ENCODE measurements around the gene ZNF730.
"Not testable (repeated sequence)": the region's sequence is repeated elsewhere in the genome, so short reads cannot be mapped to it uniquely, and the experiment has no call there.

Gene ZNF730

GRCh38 chr19:23116802-23117571 lies at the start of gene ZNF730:
Gene ZNF730, plus strand, starts transcription at chr19:23117025. Its CDS starts 149 bp downstream, at chr19:23117174.
- peak; percentile 98 for DNase-seq

GRCh38 chr19:23070353-23071146 lies 46.3 kb upstream of the ZNF730 start:
- no peak for DNase-seq

- no peak for DNase-seq
These were observed 45.7 kb upstream of the ZNF730 start for GRCh38 chr19:23071147-23071511.

GRCh38 chr19:23075031-23075733 lies 41.6 kb upstream of the ZNF730 start:
- peak; percentile 94 for DNase-seq

GRCh38 chr19:23077776-23078175 lies 39.0 kb upstream of the ZNF730 start:
- not testable (repeated sequence) for DNase-seq

- no peak for DNase-seq
These were observed 23.0 kb upstream of the ZNF730 start for GRCh38 chr19:23093832-23094231.

- no peak for DNase-seq
These were observed 21.4 kb upstream of the ZNF730 start for GRCh38 chr19:23095418-23095817.

GRCh38 chr19:23098286-23098685 lies 18.5 kb upstream of the ZNF730 start:
- no peak for DNase-seq

GRCh38 chr19:23098988-23099387 lies 17.8 kb upstream of the ZNF730 start:
- no peak for DNase-seq

GRCh38 chr19:23099966-23100365 lies 16.9 kb upstream of the ZNF730 start:
- DNase-seq: no peak

GRCh38 chr19:23101241-23101640 lies 15.6 kb upstream of the ZNF730 start:
- no peak for DNase-seq

GRCh38 chr19:23118400-23118799 lies 1.6 kb downstream of the ZNF730 start:
- peak; percentile 62 for DNase-seq

GRCh38 chr19:23134211-23134610 lies 17.4 kb downstream of the ZNF730 start:
- DNase-seq: not testable (repeated sequence)

GRCh38 chr19:23145617-23146415 lies 29.0 kb downstream of the ZNF730 start:
- DNase-seq: no peak

GRCh38 chr19:23160766-23161165 lies 43.9 kb downstream of the ZNF730 start:
- DNase-seq: no peak

- DNase-seq: not testable (repeated sequence)
These were observed 51.5 kb downstream of the ZNF730 start for GRCh38 chr19:23168286-23168685.

- no peak for DNase-seq
These were observed 66.4 kb downstream of the ZNF730 start for GRCh38 chr19:23183251-23183650.

GRCh38 chr19:23190341-23190740 lies 73.5 kb downstream of the ZNF730 start:
- no peak for DNase-seq
